ENCODE measurements around the gene DUSP23.

DUSP23 gene

GRCh38 chr1:159829822-159830465, 49.2 kb downstream of the DUSP23 start:
- TF ChIP-seq SIN3A (IDR thresholded peaks at IDR 0.05; ENCODE audit: borderline replicate concordance, insufficient read depth, low read length) (no peak), FOXP2 (optimal IDR thresholded peaks at IDR 0.05; ENCODE audit: borderline replicate concordance, extremely low read depth, extremely low read length, insufficient read depth) (no peak), TAF1 (IDR thresholded peaks at IDR 0.05; ENCODE audit: borderline replicate concordance, insufficient read depth, low read length) (no peak), POLR2AphosphoS5 (IDR thresholded peaks at IDR 0.05; ENCODE audit: low read depth, low read length) (no peak)
- TF ChIP-seq, protein P1, sequence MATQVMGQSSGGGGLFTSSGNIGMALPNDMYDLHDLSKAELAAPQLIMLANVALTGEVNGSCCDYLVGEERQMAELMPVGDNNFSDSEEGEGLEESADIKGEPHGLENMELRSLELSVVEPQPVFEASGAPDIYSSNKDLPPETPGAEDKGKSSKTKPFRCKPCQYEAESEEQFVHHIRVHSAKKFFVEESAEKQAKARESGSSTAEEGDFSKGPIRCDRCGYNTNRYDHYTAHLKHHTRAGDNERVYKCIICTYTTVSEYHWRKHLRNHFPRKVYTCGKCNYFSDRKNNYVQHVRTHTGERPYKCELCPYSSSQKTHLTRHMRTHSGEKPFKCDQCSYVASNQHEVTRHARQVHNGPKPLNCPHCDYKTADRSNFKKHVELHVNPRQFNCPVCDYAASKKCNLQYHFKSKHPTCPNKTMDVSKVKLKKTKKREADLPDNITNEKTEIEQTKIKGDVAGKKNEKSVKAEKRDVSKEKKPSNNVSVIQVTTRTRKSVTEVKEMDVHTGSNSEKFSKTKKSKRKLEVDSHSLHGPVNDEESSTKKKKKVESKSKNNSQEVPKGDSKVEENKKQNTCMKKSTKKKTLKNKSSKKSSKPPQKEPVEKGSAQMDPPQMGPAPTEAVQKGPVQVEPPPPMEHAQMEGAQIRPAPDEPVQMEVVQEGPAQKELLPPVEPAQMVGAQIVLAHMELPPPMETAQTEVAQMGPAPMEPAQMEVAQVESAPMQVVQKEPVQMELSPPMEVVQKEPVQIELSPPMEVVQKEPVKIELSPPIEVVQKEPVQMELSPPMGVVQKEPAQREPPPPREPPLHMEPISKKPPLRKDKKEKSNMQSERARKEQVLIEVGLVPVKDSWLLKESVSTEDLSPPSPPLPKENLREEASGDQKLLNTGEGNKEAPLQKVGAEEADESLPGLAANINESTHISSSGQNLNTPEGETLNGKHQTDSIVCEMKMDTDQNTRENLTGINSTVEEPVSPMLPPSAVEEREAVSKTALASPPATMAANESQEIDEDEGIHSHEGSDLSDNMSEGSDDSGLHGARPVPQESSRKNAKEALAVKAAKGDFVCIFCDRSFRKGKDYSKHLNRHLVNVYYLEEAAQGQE (IDR thresholded peaks at IDR 0.05; ENCODE audit: insufficient read depth in 1 of 2, low read depth in 2 of 2, low read length in 2 of 2), result no peak

DNA sequence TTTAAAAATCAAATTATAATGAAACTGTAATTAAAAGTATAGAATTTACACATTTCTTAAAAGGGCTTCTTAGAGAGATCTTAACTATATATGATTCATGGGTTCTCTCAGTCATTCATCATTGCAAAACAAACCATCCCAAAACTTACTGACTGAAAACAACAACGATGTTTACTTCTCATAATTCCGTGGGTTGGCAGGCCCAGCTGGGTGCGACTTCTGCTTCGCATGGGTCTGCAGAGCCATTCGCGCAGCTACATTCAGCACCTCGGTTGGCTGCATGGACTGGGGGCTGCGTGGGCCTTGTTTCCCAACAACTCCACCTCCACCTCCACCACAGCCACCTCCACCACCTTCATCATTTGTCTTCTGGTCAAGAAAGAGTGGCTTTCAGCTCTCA, 50.0 kb downstream of the DUSP23 start:
- TF ChIP-seq SIN3A (IDR thresholded peaks at IDR 0.05; ENCODE audit: borderline replicate concordance, insufficient read depth, low read length) (no peak), TAF1 (IDR thresholded peaks at IDR 0.05; ENCODE audit: borderline replicate concordance, insufficient read depth, low read length) (no peak), POLR2AphosphoS5 (IDR thresholded peaks at IDR 0.05; ENCODE audit: low read depth, low read length) (no peak), FOXP2 (optimal IDR thresholded peaks at IDR 0.05; ENCODE audit: borderline replicate concordance, extremely low read depth, extremely low read length, insufficient read depth) (no peak)
- TF ChIP-seq, protein P1 (IDR thresholded peaks at IDR 0.05; ENCODE audit: insufficient read depth in 1 of 2, low read depth in 2 of 2, low read length in 2 of 2), result no peak

DNA sequence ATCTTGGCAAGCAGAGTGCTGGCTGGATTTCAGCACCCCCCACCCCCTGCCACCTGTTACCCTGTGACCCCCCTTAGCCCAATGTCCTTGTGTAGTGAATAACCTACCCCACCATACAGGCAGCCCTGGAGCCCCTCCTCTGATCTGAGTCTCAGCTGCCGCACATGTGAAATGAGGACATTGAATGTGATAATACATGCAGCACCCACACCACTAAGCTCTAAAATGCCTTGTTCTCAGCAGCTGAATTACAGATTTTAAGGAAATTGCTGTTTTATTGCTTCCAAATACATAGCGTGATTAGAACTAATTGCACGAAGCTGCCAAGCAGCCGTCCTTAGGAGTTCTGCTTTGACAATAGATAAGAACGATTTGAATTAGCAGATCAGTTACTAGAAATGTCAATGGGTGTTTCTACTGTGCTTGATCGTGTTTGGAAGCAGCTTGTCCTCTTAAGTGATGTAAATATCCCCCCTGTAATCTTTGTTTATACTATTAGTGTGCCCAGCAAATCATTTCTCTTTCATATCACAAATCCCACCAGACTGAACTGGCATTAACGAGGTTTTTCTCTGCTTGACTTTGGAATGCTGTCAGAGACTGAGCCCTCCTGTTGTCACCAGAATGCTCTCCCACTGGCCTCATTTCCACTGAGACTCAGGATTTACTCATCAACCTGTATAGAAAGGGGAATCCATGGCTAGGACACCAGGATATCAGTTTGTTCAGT, 50.8 kb downstream of the DUSP23 start:
- TF ChIP-seq TAF1 (IDR thresholded peaks at IDR 0.05; ENCODE audit: borderline replicate concordance, insufficient read depth, low read length) (no peak), FOXP2 (optimal IDR thresholded peaks at IDR 0.05; ENCODE audit: borderline replicate concordance, extremely low read depth, extremely low read length, insufficient read depth) (no peak), POLR2AphosphoS5 (IDR thresholded peaks at IDR 0.05; ENCODE audit: low read depth, low read length) (no peak), SIN3A (IDR thresholded peaks at IDR 0.05; ENCODE audit: borderline replicate concordance, insufficient read depth, low read length) (no peak)
- TF ChIP-seq, protein P1 (IDR thresholded peaks at IDR 0.05; ENCODE audit: insufficient read depth in 1 of 2, low read depth in 2 of 2, low read length in 2 of 2), result no peak

Measured in PFSK-1 (cell line).